Heart left ventricle (tissue), 13 donors: ENCODE measurements around the gene IGSF8.

ENCODE experiments used
- CTCF ChIP-seq, 12 donors: fragments of 200-600 bp; sonication (generic) in 4 of 12; IDR thresholded peaks; one replicate each; pipeline versions ENCODE4 v1.5.0 to v1.8.0; 2018 to 2022; ENCODE audit warnings: antibody characterized with exemption in 12 of 12, mild to moderate bottlenecking in 5 of 12
- POLR2A ChIP-seq, 2 donors: fragments of 450-650 bp; IDR thresholded peaks; one replicate each; pipeline ENCODE4 v1.6.1; 2017; ENCODE audit warnings: antibody characterized with exemption in 2 of 2, mild to moderate bottlenecking in 2 of 2, moderate library complexity in 2 of 2
- donor health status: ischemic (EF 13 %, LVEDD 7.1; RV severe dilation, severe dysfunction).
- donor health status: DM: no; HTN: yes; CAD: no.
- donor health status: DM: no; HTN: no; CAD: no.
- donor health status: ischemic (EF 25% LVEDD 6.9; RV normal size, moderate dysfunction).
- donor health status: ischemic (EF 25% LVEDD 5.7; RV mildly dilated, moderate dysfunction).
- donor health status: ischemic (EF 35%, LVEDD 5.7; RV mildly dilated, moderate dysfunction).
- donor health status: nonischemic (EF 11% LVEDD 7.7; RV severe dilation, severe dysfunction).
- donor health status: DM: yes; HTN: yes; CAD: no.
- donor health status: PGD.
- donor health status: ischemic (EF 29% LVEDD 5.4; RV normal size, mild dysfunction).
- donor health status: nonischemic (EF 23%, LVEDD 6.1; RV moderate dilation, normal function).

- TF ChIP-seq CTCF (IDR thresholded peaks at IDR 0.05) (no peak), POLR2A (IDR thresholded peaks at IDR 0.05) (no peak)
Measured at GRCh38 chr1:160094806-160095205, 3.6 kb downstream of the IGSF8 start.
